Ishikawa (cell line): ENCODE data around the gene TMC7.

Experiments used
- CREB1 ChIP-seq: IDR thresholded peaks from 2 replicates; pipeline ENCODE4 v1.6.1; 2012; ENCODE audit warnings: low read depth
- EP300 ChIP-seq: IDR thresholded peaks from 2 replicates; pipeline ENCODE4 v1.6.1; 2012; ENCODE audit warnings: borderline replicate concordance
- NFIC ChIP-seq: IDR thresholded peaks from 2 replicates; pipeline ENCODE4 v1.6.1; 2012
- TF ChIP-seq, protein P1 (sequence below): IDR thresholded peaks from 2 replicates; pipeline ENCODE4 v1.6.1; 2012; ENCODE audit warnings: low read depth, mild to moderate bottlenecking

DNA sequence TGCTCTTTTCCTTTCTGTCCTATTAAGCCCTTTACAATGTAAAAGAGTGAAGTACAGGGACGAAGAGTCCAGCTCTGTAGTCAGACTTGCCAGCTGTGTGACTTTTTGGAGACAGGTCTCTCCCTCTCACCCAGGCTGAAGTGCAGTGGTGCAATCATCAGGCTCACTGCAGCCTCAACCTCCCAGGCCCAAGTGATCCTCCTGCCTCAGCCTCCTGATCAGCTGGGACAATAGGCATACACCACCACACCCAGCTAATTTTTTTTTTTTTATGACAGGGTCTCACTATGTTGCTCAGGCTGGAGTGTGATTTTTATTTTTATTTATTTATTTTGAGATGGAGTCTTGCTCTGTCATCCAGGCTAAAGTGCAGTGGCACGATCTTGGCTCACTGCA is 122.9 kb downstream of the TMC7 start:
- TF ChIP-seq NFIC (no peak), CREB1 (no peak), EP300 (no peak)
- TF ChIP-seq, protein P1, sequence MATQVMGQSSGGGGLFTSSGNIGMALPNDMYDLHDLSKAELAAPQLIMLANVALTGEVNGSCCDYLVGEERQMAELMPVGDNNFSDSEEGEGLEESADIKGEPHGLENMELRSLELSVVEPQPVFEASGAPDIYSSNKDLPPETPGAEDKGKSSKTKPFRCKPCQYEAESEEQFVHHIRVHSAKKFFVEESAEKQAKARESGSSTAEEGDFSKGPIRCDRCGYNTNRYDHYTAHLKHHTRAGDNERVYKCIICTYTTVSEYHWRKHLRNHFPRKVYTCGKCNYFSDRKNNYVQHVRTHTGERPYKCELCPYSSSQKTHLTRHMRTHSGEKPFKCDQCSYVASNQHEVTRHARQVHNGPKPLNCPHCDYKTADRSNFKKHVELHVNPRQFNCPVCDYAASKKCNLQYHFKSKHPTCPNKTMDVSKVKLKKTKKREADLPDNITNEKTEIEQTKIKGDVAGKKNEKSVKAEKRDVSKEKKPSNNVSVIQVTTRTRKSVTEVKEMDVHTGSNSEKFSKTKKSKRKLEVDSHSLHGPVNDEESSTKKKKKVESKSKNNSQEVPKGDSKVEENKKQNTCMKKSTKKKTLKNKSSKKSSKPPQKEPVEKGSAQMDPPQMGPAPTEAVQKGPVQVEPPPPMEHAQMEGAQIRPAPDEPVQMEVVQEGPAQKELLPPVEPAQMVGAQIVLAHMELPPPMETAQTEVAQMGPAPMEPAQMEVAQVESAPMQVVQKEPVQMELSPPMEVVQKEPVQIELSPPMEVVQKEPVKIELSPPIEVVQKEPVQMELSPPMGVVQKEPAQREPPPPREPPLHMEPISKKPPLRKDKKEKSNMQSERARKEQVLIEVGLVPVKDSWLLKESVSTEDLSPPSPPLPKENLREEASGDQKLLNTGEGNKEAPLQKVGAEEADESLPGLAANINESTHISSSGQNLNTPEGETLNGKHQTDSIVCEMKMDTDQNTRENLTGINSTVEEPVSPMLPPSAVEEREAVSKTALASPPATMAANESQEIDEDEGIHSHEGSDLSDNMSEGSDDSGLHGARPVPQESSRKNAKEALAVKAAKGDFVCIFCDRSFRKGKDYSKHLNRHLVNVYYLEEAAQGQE, result no peak
